Pulmonary artery endothelial cell (primary cell): Measurements from ENCODE around the gene ACSL3. TPM values are rescaled to one million over a fixed set of nuclear protein-coding genes. Genes with fewer than 3 reads are reported as not detected.
"Not testable (repeated sequence)": the region's sequence is repeated elsewhere in the genome, so short reads cannot be mapped to it uniquely, and the experiment has no call there.

Source experiments
- DNase-seq: peaks from one replicate; pipeline ENCODE4 v3.0.0-alpha.2; 2011; ENCODE audit warnings: low read depth, low spot score
- total RNA-seq: library from RNA; depleted of rRNA; stranded (reverse); fragments of >200 nt; gene quantifications from 2 replicates; pipeline ENCODE4 v1.2.3, GENCODE V29; 2014

ACSL3 gene
- total RNA-seq, 1 donor from 2014 or later = 99.3 TPM

DNA sequence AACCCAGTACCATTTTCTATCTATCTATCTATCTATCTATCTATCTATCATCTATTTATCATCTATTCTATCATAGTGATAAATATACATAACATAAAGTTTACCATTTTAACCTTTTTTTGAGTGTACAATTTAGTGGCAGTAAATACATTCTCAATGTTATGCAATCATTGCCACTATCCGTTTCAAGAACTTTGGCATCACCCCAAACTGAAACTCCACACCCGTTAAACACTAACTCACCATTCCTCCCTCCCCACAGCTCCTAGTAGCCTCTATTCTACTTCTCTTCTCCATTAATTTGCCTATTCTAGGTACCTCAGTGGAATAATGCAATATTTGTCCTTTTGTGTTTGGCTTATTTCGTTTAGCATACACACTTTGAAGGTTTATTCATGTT is 108.7 kb downstream of the ACSL3 start:
- no peak for DNase-seq

DNA sequence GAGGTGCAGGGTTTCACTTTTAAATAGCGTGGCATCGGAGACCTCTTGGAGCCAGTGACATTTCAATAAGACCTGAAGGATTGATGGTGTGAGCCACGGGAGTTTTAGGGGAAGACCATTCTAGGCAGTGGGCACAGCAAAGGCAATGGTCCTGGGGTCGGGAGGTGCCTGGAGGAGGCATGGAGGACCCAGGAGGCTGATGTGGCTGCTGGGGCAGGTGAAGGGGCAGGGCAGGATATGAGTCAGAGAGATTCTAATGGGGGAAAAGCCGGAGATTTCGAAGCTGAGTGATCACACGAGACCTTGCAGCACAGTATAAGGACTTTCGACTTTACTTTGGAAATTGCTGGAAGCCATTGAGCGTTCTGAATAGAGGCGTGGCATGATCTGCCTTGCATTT is 111.6 kb downstream of the ACSL3 start:
- no peak for DNase-seq

DNA sequence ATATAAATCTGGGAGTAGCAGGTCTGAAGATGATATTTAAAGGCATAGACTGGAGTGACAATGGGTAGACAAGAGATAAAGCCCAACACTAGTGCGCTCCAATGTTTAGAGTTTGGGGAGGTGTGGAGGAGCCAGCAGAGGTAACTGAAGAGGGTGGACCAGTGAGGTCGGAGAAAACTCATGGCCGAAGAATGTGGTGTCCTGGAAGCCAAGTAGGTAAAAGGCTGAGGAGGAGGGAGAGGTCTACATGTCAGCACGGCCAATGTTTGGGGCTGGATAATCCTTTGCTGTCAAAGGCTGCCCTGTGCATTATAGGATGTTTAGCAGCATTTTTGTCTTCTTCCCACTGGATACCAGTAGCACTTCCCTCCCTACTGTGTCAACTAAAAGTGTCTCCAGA is 112.4 kb downstream of the ACSL3 start:
- DNase-seq = no peak

DNA sequence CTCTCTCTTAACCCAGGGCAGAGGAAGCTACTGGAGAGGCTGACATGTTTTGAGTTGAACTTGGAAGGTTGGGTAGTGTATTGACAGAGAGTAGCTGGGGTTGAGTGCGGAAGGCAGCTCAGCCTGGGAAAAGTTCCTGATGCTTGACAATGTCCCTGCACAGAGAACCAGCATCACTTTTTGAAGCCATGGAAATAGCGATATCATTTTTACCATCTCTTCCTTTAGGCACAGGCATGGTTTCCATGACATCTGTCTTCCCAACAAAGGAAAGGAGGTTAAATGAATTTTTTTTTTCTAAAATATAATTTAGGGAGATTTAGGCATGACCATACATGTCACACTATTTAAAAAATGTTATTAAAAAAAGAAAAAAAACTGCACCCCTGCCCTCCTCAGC is 112.9 kb downstream of the ACSL3 start:
- DNase-seq = no peak

DNA sequence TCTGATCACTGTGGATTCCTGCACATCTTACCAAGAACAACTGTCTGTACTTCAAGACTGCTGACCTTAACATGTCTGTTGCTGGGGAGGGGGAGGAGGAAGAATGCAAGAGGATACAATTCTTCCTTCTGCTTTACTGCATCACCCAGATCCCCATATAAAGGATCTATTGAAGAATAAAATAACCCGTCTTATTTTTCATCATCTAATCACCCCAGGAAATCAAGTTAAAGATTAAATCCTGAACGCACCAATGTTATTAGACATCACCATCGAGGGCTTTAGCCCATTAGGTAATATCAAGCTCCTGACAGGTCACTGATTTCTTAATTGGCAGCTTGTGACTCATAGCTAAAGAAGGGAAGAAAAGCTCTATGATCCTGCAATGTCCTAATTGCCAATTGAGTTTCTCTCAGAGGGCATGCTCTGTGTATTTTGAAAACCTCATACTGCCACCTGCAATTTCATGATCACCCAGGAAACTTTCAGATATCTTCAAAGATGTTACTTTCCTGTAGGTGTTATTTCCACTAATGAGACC is 115.8 kb downstream of the ACSL3 start:
- DNase-seq = no peak

DNA sequence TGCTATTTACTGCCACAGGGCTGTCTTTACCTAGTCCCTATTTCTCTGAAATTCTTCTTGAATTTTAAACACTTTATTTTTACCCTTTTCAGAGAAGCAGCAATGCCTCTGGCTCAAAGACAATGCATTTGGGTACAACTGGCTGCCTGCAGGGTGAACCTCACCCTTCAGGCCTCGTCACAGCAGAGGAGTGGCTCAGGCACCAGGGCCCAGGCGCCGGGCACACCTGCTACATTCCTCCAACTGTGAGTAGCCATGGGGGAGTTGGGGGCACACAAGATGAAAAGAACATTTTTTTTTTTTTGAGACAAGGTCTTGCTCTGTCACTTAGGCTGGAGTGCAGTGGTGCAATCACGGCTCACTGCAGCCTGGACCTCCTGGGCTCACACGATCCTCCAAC is 116.3 kb downstream of the ACSL3 start:
- no peak for DNase-seq

DNA sequence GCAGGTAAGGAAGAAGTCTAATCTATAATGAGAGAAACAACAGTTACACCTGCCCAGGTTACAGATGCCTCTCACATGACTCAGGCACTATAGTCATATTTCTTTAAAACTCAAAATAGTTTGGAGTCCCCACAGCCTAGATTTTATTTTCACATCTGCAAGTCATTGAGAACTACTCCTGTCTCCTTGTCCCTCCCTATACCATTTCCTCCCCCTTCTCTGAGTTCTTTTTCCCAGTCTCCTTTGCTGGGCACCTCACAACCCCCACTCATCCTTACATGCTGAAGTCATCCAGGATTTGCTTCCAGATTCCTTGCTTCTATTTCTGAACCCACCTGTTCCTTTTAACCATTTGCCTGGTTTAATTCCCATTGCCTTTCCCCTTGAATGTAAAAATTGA is 118.0 kb downstream of the ACSL3 start:
- DNase-seq = no peak

DNA sequence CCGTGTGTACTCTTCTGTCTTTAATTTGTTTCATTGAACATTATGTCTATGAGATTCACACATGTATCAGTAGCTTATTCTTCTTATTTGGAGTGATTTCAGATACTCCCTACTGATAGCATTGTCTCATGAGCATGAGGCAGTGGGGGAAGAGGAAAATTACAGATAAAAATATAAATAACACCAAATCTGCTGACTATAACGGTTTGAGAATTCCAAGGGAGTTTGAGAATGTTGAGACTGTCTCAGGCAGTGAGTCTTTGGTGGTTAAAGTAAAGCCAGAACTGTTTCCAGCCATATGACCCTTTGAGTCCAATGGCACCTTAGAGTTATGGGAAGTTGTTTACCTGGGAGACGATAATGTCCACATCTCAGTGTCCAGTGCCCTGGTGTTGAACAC is 118.6 kb downstream of the ACSL3 start:
- no peak for DNase-seq

DNA sequence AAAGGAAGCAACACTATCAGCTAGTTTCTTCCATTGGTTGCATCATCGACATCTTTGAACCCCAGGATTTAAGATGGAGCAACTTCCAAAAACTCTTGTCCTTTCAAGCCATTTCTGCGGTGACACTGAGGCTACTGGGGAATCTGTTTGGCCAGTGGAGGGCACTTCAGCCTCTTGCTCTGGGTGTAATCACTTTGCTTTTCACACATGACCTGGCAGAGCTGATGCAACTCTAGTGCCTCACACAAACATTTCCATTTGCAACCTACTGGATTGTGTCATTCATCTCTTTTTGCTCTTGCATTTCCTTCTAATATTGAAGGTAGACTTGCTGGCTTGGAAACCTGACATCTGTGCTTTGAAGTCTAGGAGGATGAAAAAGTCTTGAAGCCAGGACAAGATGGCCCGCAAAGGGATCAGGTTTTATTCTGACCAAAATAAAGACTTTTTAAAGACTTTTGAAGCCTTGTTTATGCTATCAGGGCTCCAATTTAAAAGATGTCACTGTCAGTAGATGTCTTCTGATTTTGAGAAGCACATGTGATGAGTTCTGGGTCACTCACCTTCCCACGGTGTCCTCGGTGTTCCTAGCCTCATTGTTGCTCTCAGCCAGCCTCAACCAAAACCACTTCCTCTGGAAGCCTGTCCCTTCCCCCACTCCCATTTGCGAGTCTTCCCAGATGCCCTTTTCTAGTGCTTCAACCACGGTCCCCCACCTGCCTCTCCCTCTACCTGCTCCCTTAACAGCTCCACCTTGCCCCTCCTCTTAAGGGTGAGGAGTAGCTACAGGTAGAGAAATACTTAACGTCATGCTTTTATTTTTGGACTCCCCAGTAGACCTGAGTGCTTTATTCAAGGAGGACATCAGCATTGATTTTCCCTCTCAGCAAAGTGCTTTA is 121.4 kb downstream of the ACSL3 start:
- no peak for DNase-seq

DNA sequence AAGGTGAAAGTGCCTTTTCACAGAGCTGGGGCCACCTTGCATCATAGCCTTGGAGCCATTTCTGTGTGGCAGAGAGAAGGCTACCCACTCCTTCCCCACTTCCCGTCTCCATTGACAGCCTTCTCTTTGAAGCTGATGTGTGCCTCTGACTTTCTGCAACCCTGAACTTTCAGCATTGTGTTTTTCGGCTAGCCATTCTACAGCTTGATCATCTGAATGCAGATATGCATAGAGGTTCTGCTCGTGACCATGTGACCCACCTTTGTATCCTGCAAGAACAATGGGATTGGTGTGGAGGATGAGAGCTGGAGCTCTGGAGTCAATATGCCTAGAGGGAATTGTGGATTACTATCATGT is 122.1 kb downstream of the ACSL3 start:
- DNase-seq = no peak

DNA sequence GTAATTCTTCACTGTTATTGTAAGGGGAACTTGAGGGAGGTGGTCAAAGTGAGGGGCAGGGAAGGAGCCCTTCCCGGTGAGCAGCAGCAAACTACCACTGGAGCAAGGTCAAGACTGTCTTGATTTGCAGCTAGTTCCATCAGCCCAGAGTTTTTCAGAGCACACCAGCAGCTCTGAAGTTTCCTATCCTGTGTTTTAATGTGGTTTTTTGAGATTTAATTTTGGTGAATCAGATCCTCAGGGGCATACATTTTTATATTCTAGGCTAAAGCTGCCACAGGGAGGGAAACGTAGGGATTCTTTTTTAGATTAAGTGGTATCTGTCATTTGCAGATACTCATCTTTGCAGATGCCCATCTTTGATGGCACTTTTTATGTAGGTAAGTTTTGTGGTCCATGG is 124.1 kb downstream of the ACSL3 start:
- DNase-seq = no peak

DNA sequence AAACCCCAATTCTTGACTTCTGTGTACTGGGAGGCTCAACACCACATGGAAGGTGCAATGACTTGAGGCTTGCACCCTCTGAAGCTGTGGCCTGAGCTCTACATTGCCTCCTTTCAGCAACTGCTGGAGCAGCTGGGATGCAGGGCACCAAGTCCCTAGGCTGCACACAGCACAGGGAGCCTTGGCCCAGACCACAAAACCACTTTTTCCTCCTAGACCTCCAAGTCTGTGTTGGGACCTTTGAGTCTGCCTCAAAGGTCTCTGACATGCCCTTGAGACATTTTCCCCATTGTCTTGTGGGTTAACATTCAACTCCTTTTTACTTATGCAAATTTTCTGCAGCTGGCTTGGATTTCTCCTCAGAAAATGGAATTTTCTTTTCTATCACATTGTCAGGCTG is 128.6 kb downstream of the ACSL3 start:
- DNase-seq = no peak

DNA sequence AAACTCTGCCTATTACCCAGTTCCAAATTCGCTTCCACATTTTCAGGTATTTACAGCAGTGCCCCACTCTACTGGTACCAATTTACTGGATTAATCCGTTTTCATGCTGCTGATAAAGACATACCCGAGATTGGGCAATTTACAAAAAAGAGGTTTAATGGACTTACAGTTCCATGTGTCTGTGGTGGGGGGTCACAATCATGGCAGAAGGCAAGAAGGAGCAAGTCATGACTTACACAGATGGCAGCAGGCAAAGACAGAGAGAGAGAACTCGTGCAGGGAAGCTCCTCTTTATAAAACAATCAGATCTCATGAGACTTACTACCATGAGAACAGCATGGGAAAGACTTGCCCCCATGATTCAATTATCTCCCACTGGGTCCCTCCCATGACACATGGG is 129.4 kb downstream of the ACSL3 start:
- not testable (repeated sequence) for DNase-seq

DNA sequence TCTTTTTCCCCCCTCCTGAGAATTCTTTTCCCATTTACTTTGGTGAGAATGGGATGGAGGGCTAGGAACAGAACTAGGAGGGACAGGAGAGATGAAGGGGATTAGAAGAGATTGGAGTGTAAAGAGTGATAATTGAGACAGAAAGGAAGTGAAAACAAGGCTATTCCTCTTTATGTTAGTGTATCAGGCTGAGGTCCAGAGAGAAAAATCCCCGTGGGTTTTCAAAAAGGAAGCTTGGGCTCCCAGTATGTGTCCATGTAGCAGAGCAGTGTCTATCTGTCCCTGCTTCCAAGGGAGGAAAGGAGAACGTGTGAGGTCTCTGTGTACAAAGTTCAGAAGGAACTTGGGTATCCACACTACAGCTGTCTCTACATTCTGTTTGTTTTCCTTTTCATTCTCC is 131.3 kb downstream of the ACSL3 start:
- no peak for DNase-seq

Other genes starting within 250 kb of the ACSL3 start
- gene FARSB, start 204.9 kb upstream of the ACSL3 start, total RNA-seq = 20.3 and 20.8 TPM in 2 replicates
- gene MOGAT1, start 189.4 kb upstream of the ACSL3 start, total RNA-seq = not detected in 2 replicates
- not detected in 2 replicates for gene KCNE4, start 191.2 kb downstream of the ACSL3 start, total RNA-seq